Neural progenitor cell (in vitro differentiated cells): ENCODE measurements around the gene TMEM117.

Experiments
- CTCF ChIP-seq: fragments of 200-600 bp; sonication (generic); IDR thresholded peaks from 2 replicates; pipeline ENCODE4 v1.5.1; 2017; ENCODE audit warnings: antibody characterized with exemption, mild to moderate bottlenecking
- EZH2phosphoT487 ChIP-seq: fragments of 200-600 bp; sonication (generic); IDR thresholded peaks from 2 replicates; pipeline ENCODE4 v1.6.1; 2017; ENCODE audit warnings: antibody characterized with exemption

DNA sequence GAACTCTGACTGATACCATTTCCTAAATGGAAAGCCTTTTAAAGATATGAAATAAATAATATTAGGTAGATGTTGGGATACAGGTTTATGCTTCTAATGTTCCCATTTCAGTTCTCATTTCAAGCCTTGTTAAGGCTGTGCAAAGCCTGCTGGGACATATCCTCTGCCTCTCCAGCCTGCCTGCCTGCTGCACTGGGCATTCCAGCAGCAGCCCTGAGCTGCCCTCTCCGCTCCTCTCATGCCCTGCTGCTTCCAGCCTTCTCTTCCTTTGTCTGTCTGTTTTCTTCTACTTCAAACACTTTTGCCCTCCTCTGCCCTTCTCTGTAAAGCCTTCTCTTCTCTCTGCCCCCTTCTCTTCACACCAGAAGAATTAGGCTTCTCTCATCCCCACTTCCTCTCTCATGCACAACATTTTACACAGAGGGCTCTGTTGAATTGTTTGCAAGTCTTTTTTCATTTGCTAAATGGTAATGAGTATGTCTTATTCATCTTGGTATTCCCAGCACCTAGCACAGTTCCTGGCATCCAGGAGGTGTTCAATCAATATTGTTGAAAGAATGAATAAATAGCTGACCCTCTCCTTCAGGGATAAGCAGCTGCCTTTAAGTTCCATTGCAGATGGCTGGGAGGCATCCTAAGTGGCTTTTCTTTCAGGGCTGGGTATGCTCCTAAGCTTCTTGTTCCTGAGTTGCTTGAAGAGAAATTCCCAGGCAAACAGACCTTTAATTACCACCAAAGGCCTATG lies 292.3 kb downstream of the TMEM117 start:
- TF ChIP-seq CTCF (no peak), EZH2phosphoT487 (no peak)
